H1 (cell line): ENCODE results near the gene PAQR9. TPM values are rescaled to one million over a fixed set of nuclear protein-coding genes. Genes with fewer than 3 reads are reported as not detected.

Experiments used
- CTCF ChIA-PET: fragments of 300-600 bp; sonication (Branson Sonifier 250); formaldehyde crosslinking; loops from one replicate; lab custom pipeline; 2021; ENCODE audit not compliant: partially characterized antibody; lab: Charles Lee
- POLR2A ChIA-PET: fragments of 300-600 bp; sonication (Branson Sonifier 250); formaldehyde crosslinking; loops from one replicate; lab custom pipeline; 2021; ENCODE audit warnings: inconsistent platforms; ENCODE audit not compliant: partially characterized antibody; lab: Charles Lee
- DNase-seq, 2 experiments: peaks; one replicate each; pipeline versions ENCODE4 v3.0.0 to v3.0.0-alpha.2; 2010 to 2022; ENCODE audit warnings: low spot score in 2 of 2, low read depth in 1 of 2, mixed read lengths in 1 of 2
- FAIRE-seq: peaks from 2 replicates; lab custom pipeline; 2011; peaks lifted over from hg19 to GRCh38; lab: Jason Lieb, UNC
- H2AFZ ChIP-seq: 2 replicates; pipeline ENCODE4 v1.8.1; 2012; ENCODE audit warnings: low read length, inconsistent platforms
- H2AK5ac ChIP-seq: 2 replicates; pipeline ENCODE4 v1.6.1; 2013; ENCODE audit warnings: low read depth, low read length
- H2BK120ac ChIP-seq: replicated peaks from 2 replicates; pipeline ENCODE3; 2013; ENCODE audit warnings: low read depth, low read length, inconsistent platforms
- H2BK12ac ChIP-seq: 2 replicates; pipeline ENCODE4 v1.6.1; 2013; ENCODE audit warnings: low read depth, low read length
- H2BK15ac ChIP-seq: 2 replicates; pipeline ENCODE4 v1.6.1; 2013; ENCODE audit warnings: low read length
- H2BK20ac ChIP-seq: 2 replicates; pipeline ENCODE4 v1.6.1; 2013; ENCODE audit warnings: low read length
- H2BK5ac ChIP-seq: 2 replicates; pipeline ENCODE4 v1.6.1; 2013; ENCODE audit warnings: low read depth, low read length
- H3K14ac ChIP-seq: 2 replicates; pipeline ENCODE4 v1.6.1; 2013; ENCODE audit warnings: inconsistent platforms; ENCODE audit not compliant: insufficient read length
- H3K18ac ChIP-seq: 2 replicates; pipeline ENCODE4 v1.6.1; 2013; ENCODE audit warnings: low read length; ENCODE audit errors: extremely low read depth
- H3K23ac ChIP-seq: 2 replicates; pipeline ENCODE4 v1.6.1; 2013; ENCODE audit warnings: inconsistent platforms; ENCODE audit not compliant: insufficient read length
- H3K23me2 ChIP-seq: 2 replicates; pipeline ENCODE4 v1.6.1; 2013; ENCODE audit warnings: low read depth, low read length
- H3K27ac ChIP-seq: 2 replicates; pipeline ENCODE4 v1.6.1; 2011; ENCODE audit warnings: low read depth, low read length, inconsistent platforms
- H3K27me3 ChIP-seq, 4 experiments: replicated peaks in 1 of 4; 1 replicate in 1 of 4; 2 replicates in 3 of 4; pipeline versions ENCODE4 v1.6.1 to v1.8.1; 2011 to 2013; ENCODE audit warnings: low read length in 3 of 4, mild to moderate bottlenecking in 3 of 4, inconsistent platforms in 2 of 4, mixed read lengths in 2 of 4, moderate library complexity in 1 of 4; ENCODE audit not compliant: control insufficient read depth in 3 of 4, insufficient read depth in 3 of 4; ENCODE audit errors: extremely low read depth in 1 of 4
- H3K36me3 ChIP-seq, 4 experiments: 2 replicates each; pipeline versions ENCODE4 v1.6.1 to v1.8.1; 2011 to 2013; ENCODE audit warnings: mild to moderate bottlenecking in 4 of 4, low read length in 3 of 4, moderate library complexity in 2 of 4, control low read depth in 1 of 4, inconsistent platforms in 1 of 4; ENCODE audit not compliant: insufficient read depth in 4 of 4, control insufficient read depth in 2 of 4
- H3K4ac ChIP-seq: replicated peaks from 2 replicates; pipeline ENCODE3; 2013; ENCODE audit warnings: low read length, low read depth, mixed read lengths, inconsistent platforms; ENCODE audit not compliant: insufficient read length
- H3K4me1 ChIP-seq, 4 experiments: replicated peaks in 1 of 4; 1 replicate in 1 of 4; 2 replicates in 3 of 4; pipeline versions ENCODE4 v1.6.1 to v1.8.1; 2011 to 2013; ENCODE audit warnings: low read length in 3 of 4, inconsistent platforms in 2 of 4, mixed read lengths in 1 of 4; ENCODE audit not compliant: insufficient read depth in 4 of 4, control insufficient read depth in 3 of 4
- H3K4me2 ChIP-seq, 2 experiments: 2 replicates each; pipeline versions ENCODE4 v1.6.1 to v1.8.1; 2011 to 2013; ENCODE audit warnings: low read depth in 2 of 2, low read length in 2 of 2, control low read depth in 1 of 2, inconsistent platforms in 1 of 2, mild to moderate bottlenecking in 1 of 2; ENCODE audit not compliant: insufficient read depth in 1 of 2
- H3K4me3 ChIP-seq, 4 experiments: fragments of 200-600, 300-600 bp in 1 of 4; sonication (generic), shearing (Covaris generic), sonication (Bioruptor Twin) in 1 of 4; 2 replicates each; pipeline versions ENCODE4 v1.5.1 to v1.8.1; 2011 to 2016; ENCODE audit warnings: low read length in 4 of 4, low read depth in 3 of 4, control low read depth in 2 of 4, inconsistent platforms in 2 of 4, mild to moderate bottlenecking in 2 of 4, mixed read lengths in 1 of 4, moderate library complexity in 1 of 4; ENCODE audit not compliant: insufficient read depth in 2 of 4; ENCODE audit errors: extremely low read depth in 1 of 4
- H3K56ac ChIP-seq: replicated peaks from 2 replicates; pipeline ENCODE3; 2013; ENCODE audit warnings: low read depth, mild to moderate bottlenecking, mixed read lengths, low read length, inconsistent platforms; ENCODE audit not compliant: insufficient read length
- H3K79me1 ChIP-seq: 2 replicates; pipeline ENCODE4 v1.6.1; 2013; ENCODE audit warnings: low read depth, low read length, control low read depth
- H3K79me2 ChIP-seq, 2 experiments: 2 replicates each; pipeline versions ENCODE4 v1.6.1 to v1.8.1; 2012 to 2013; ENCODE audit warnings: low read length in 2 of 2, mild to moderate bottlenecking in 2 of 2, inconsistent platforms in 1 of 2; ENCODE audit not compliant: insufficient read depth in 2 of 2, control insufficient read depth in 1 of 2
- H3K9ac ChIP-seq, 4 experiments: replicated peaks in 1 of 4; 1 replicate in 1 of 4; 2 replicates in 3 of 4; pipeline versions ENCODE4 v1.6.1 to v1.8.1; 2011 to 2013; ENCODE audit warnings: low read depth in 3 of 4, low read length in 3 of 4, control low read depth in 2 of 4, mild to moderate bottlenecking in 2 of 4, moderate library complexity in 2 of 4, inconsistent platforms in 1 of 4; ENCODE audit errors: extremely low read depth in 1 of 4
- H3K9me3 ChIP-seq, 2 experiments: 2 replicates each; pipeline versions ENCODE4 v1.6.1 to v1.8.1; 2012 to 2013; ENCODE audit warnings: mild to moderate bottlenecking in 2 of 2, moderate library complexity in 2 of 2, control low read depth in 1 of 2, inconsistent platforms in 1 of 2, low read depth in 1 of 2, low read length in 1 of 2, mixed read lengths in 1 of 2; ENCODE audit not compliant: insufficient read depth in 2 of 2
- H4K20me1 ChIP-seq, 2 experiments: replicated peaks in 1 of 2; 2 replicates each; pipeline versions ENCODE3 to v1.8.1; 2011 to 2013; ENCODE audit warnings: inconsistent platforms in 2 of 2, low read length in 2 of 2, mild to moderate bottlenecking in 1 of 2; ENCODE audit not compliant: insufficient read depth in 2 of 2, control insufficient read depth in 1 of 2
- H4K5ac ChIP-seq: 2 replicates; pipeline ENCODE4 v1.6.1; 2013; ENCODE audit warnings: low read length, low read depth, mixed read lengths, inconsistent platforms; ENCODE audit not compliant: insufficient read length
- H4K8ac ChIP-seq: 2 replicates; pipeline ENCODE4 v1.8.0; 2013; ENCODE audit warnings: mild to moderate bottlenecking, moderate library complexity, low read length, inconsistent platforms; ENCODE audit not compliant: insufficient read depth; ENCODE audit errors: extremely low read depth
- H4K91ac ChIP-seq: replicated peaks from 2 replicates; pipeline ENCODE3; 2013; ENCODE audit warnings: low read length, mixed read lengths, inconsistent platforms; ENCODE audit not compliant: insufficient read length
- CBX5 ChIP-seq: fragments of 300-800, 300-1000 bp; sonication (generic); IDR thresholded peaks from 2 replicates; pipeline ENCODE4 v1.7.1; 2016; ENCODE audit warnings: antibody characterized with exemption, low read length, low read depth
- WGBS, 2 experiments: shearing (Covaris generic) in 1 of 2; methylation state at CpG; one replicate each; pipeline versions ENCODE4 v1.1.6 to v1.1.7; 2013 to 2015; ENCODE audit warnings: low lambda C conversion rate in 2 of 2, mixed read lengths in 2 of 2, inconsistent platforms in 1 of 2, low coverage in 1 of 2, missing lambda C conversion rate in 1 of 2; ENCODE audit not compliant: insufficient replicate concordance in 2 of 2, insufficient coverage in 1 of 2, insufficient read length in 1 of 2; ENCODE audit errors: extremely low coverage in 1 of 2, missing lambda C conversion rate in 1 of 2; 5-methylcytosine and 5-hydroxymethylcytosine counted together
- polyA plus RNA-seq, 7 experiments: library from polyadenylated mRNA; depleted of rRNA in 3 of 7; stranded (reverse) in 5 of 7; unstranded in 2 of 7; fragments of >200 nt in 5 of 7; fragments of 200-250 nt in 2 of 7; gene quantifications; 1 replicate in 5 of 7; 2 replicates in 1 of 7; 4 replicates in 1 of 7; pipeline versions ENCODE4 v1.2.1 to v1.2.3, GENCODE V29; 2011 to 2013; ENCODE audit warnings: missing spikeins in 2 of 7, mixed read lengths in 2 of 7
- total RNA-seq: library from RNA; stranded (reverse); fragmentation: NEBNext Ultra II Directional; extraction: Animal tissue kit (Norgen Biotek cat#: 25700); gene quantifications from 2 replicates; pipeline ENCODE4 v1.2.1, GENCODE V29; 2021
- TF ChIP-seq, protein P1 (sequence below): IDR thresholded peaks from 2 replicates; pipeline ENCODE4 v1.6.1; 2011; ENCODE audit warnings: low read depth, mild to moderate bottlenecking, low read length; ENCODE audit not compliant: insufficient read depth

The PAQR9 gene
- total and polyA plus RNA-seq, 2 of the 8 experiments (the other 6 are each of a cell fraction or from before 2014, with no cell fraction given): 2.6 to 5.2 TPM

- no peak overlapping the region for H3K14ac ChIP-seq
- no peak overlapping the region for H4K5ac ChIP-seq
- no peak overlapping the region for H2BK5ac ChIP-seq
- H3K27ac ChIP-seq: no peak overlapping the region
- no peak for DNase-seq
- no peak overlapping the region for H4K91ac ChIP-seq
- H2AK5ac ChIP-seq: no peak overlapping the region
- H3K4ac ChIP-seq: no peak overlapping the region
- no peaks in the 10 kb centered on the region for H3K36me3 ChIP-seq
- WGBS, 2 experiments: 100% methylated on average over 2 of the region's 2 CpGs; no CpG with 5 or more reads in 1 of the 2 experiments
- H3K9ac ChIP-seq: no peak overlapping the region
- no peaks in the 10 kb centered on the region for H4K20me1 ChIP-seq
- no peak overlapping the region for H2AFZ ChIP-seq
- H3K4me1 ChIP-seq: peaks cover 0 to 10% (median 6%) of the 10 kb centered on the region in 4 experiments; a peak in 5 of 7 replicates
- H4K8ac ChIP-seq: no peak overlapping the region
- H3K9me3 ChIP-seq: peaks cover 0 to 7% of the 10 kb centered on the region in 2 experiments; a peak in 1 of 4 replicates
- H3K4me2 ChIP-seq: no peak overlapping the region
- H3K56ac ChIP-seq: no peak overlapping the region
- H3K23me2 ChIP-seq: peaks cover 10% of the 10 kb centered on the region
- no peak overlapping the region for H3K4me3 ChIP-seq
- no peak overlapping the region for H2BK15ac ChIP-seq
- POLR2A ChIA-PET: no interaction called here
- H2BK120ac ChIP-seq: no peak overlapping the region
- H3K79me1 ChIP-seq: no peaks in the 10 kb centered on the region
- TF ChIP-seq, protein P1, sequence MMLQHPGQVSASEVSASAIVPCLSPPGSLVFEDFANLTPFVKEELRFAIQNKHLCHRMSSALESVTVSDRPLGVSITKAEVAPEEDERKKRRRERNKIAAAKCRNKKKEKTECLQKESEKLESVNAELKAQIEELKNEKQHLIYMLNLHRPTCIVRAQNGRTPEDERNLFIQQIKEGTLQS: no peak
- TF ChIP-seq CBX5: no peak
- H3K79me2 ChIP-seq: no peaks in the 10 kb centered on the region
- no peak overlapping the region for H2BK20ac ChIP-seq
- H3K18ac ChIP-seq: no peak overlapping the region
- H3K23ac ChIP-seq: no peak overlapping the region
- no peak overlapping the region for H2BK12ac ChIP-seq
- no peak for FAIRE-seq
- CTCF ChIA-PET: interaction anchor here (0.5 to 2.9 kb wide), 6 partner anchors 14 to 285 kb away, joined by 3 to 9 read pairs (median 6); no protein-coding TSS in a partner anchor
- peaks cover 5 to 25% (median 19%) of the 10 kb centered on the region in 4 experiments for H3K27me3 ChIP-seq
Measured at GRCh38 chr3:142966808-142967207, 3.3 kb upstream of the PAQR9 start.
